B cell (primary cell): ENCODE results near the gene PLEKHA7. TPM values are rescaled to one million over a fixed set of nuclear protein-coding genes. Genes with fewer than 3 reads are reported as not detected.

Experiments used
- ATAC-seq: fragments of 200-7000 bp; cut with Tn5 transposase; one replicate; pipeline ENCODE4 v1.10.0; 2021; ENCODE audit warnings: low read depth, mild to moderate bottlenecking, moderate number of reproducible peaks, moderate library complexity
- CTCF ChIA-PET: fragments of 350-600 bp; sonication (Branson Sonifier 250); formaldehyde crosslinking; loops from one replicate; lab custom pipeline; 2021; ENCODE audit warnings: antibody characterized with exemption, inconsistent platforms; lab: Charles Lee
- POLR2A ChIA-PET: fragments of 350-600 bp; sonication (Branson Sonifier 250); formaldehyde crosslinking; loops from one replicate; lab custom pipeline; 2021; ENCODE audit warnings: antibody characterized with exemption; lab: Charles Lee
- DNase-seq: peaks from one replicate; pipeline ENCODE4 v3.0.0; 2013
- H2AFZ ChIP-seq: 2 replicates; pipeline ENCODE4 v1.6.1; 2012; ENCODE audit warnings: mild to moderate bottlenecking, low read depth, low read length; ENCODE audit not compliant: insufficient read depth, poor library complexity, severe bottlenecking
- H3K27ac ChIP-seq, 2 donors: 1 replicate in 1 of 2; 2 replicates in 1 of 2; pipeline ENCODE4 v1.5.1; 2012 to 2013; ENCODE audit warnings: low read length in 2 of 2, mild to moderate bottlenecking in 2 of 2, moderate library complexity in 1 of 2
- H3K27me3 ChIP-seq, 4 experiments: fragments of 200-600 bp in 1 of 4; sonication (generic) in 1 of 4; replicated peaks in 1 of 4; 1 replicate in 2 of 4; 2 replicates in 2 of 4; pipeline versions ENCODE4 v1.6.1 to v1.7.0; 2013 to 2016; ENCODE audit warnings: low read length in 3 of 4, mild to moderate bottlenecking in 2 of 4, mixed read lengths in 1 of 4, moderate library complexity in 1 of 4; ENCODE audit not compliant: insufficient read depth in 4 of 4, control insufficient read depth in 3 of 4; ENCODE audit errors: control extremely low read depth in 1 of 4
- H3K36me3 ChIP-seq, 2 experiments: replicated peaks in 1 of 2; 1 replicate in 1 of 2; 2 replicates in 1 of 2; pipeline versions ENCODE4 v1.6.1 to v1.7.1; 2013; ENCODE audit warnings: low read length in 1 of 2; ENCODE audit not compliant: insufficient read depth in 2 of 2, control insufficient read depth in 1 of 2; ENCODE audit errors: control extremely low read depth in 1 of 2, extremely low read depth in 1 of 2
- H3K4me1 ChIP-seq, 2 donors: fragments of 200-600 bp in 1 of 2; sonication (generic) in 1 of 2; 1 replicate in 1 of 2; 2 replicates in 1 of 2; pipeline versions ENCODE4 v1.5.1 to v1.6.1; 2013 to 2017; ENCODE audit warnings: low read length in 2 of 2; ENCODE audit not compliant: control insufficient read depth in 2 of 2, insufficient read depth in 2 of 2
- H3K4me2 ChIP-seq: replicated peaks from 2 replicates; pipeline ENCODE3; 2012; ENCODE audit warnings: mild to moderate bottlenecking, low read depth, low read length; ENCODE audit not compliant: poor library complexity, severe bottlenecking
- H3K4me3 ChIP-seq, 5 experiments: fragments of 200-600 bp in 1 of 5; sonication (generic) in 1 of 5; 1 replicate in 3 of 5; 2 replicates in 2 of 5; pipeline versions ENCODE4 v1.5.1 to v1.7.0; 2011 to 2016; ENCODE audit warnings: low read length in 4 of 5, mild to moderate bottlenecking in 4 of 5, low read depth in 2 of 5, control low read depth in 1 of 5, moderate library complexity in 1 of 5; ENCODE audit not compliant: insufficient read depth in 1 of 5; ENCODE audit errors: control extremely low read depth in 1 of 5, extremely low read depth in 1 of 5
- H3K79me2 ChIP-seq: fragments of 200-600 bp; sonication (generic); one replicate; pipeline ENCODE4 v1.6.0; 2016; ENCODE audit warnings: low read length; ENCODE audit not compliant: control insufficient read depth, insufficient read depth
- H3K9ac ChIP-seq: fragments of 200-600 bp; sonication (generic); 2 replicates; pipeline ENCODE4 v1.6.1; 2017; ENCODE audit warnings: mild to moderate bottlenecking, low read length, moderate library complexity
- H3K9me3 ChIP-seq, 3 donors: one replicate each; pipeline versions ENCODE4 v1.6.1 to v1.7.1; 2013; ENCODE audit warnings: low read length in 2 of 3; ENCODE audit not compliant: control insufficient read depth in 2 of 3, insufficient read depth in 1 of 3; ENCODE audit errors: control extremely low read depth in 1 of 3
- H4K20me1 ChIP-seq: 2 replicates; pipeline ENCODE4 v1.6.0; 2012; ENCODE audit warnings: mild to moderate bottlenecking, low read length; ENCODE audit not compliant: insufficient read depth, control insufficient read depth, poor library complexity, severe bottlenecking
- H3K27ac Mint-ChIP-seq: one replicate; pipeline ENCODE4 v1.8.0; 2021; ENCODE audit warnings: mixed read lengths
- H3K27me3 Mint-ChIP-seq: one replicate; pipeline ENCODE4 v1.8.0; 2021; ENCODE audit warnings: mixed read lengths
- H3K4me1 Mint-ChIP-seq: one replicate; pipeline ENCODE4 v1.8.0; 2021; ENCODE audit warnings: mixed read lengths
- H3K4me3 Mint-ChIP-seq: one replicate; pipeline ENCODE4 v1.8.0; 2021; ENCODE audit warnings: mixed read lengths
- H3K9me3 Mint-ChIP-seq: one replicate; pipeline ENCODE4 v1.8.0; 2022; ENCODE audit warnings: mixed read lengths; ENCODE audit not compliant: insufficient read depth
- CTCF ChIP-seq: fragments of 200-600 bp; IDR thresholded peaks from one replicate; pipeline ENCODE4 v1.8.0; 2022; ENCODE audit warnings: antibody characterized with exemption, mild to moderate bottlenecking
- EZH2 ChIP-seq: IDR thresholded peaks from 2 replicates; pipeline ENCODE4 v1.6.1; 2012; ENCODE audit warnings: borderline replicate concordance, low read depth, mild to moderate bottlenecking, moderate library complexity, low read length; ENCODE audit not compliant: insufficient read depth, poor library complexity, severe bottlenecking
- WGBS: methylation state at CpG from one replicate; pipeline ENCODE4 v1.1.5; 2013; ENCODE audit warnings: missing lambda C conversion rate; ENCODE audit not compliant: insufficient coverage; 5-methylcytosine and 5-hydroxymethylcytosine counted together
- intact Hi-C: fragments of 100-400 bp; cut with micrococcal nuclease; formaldehyde crosslinking; loops from one replicate; pipeline ENCODE4 v1.10.0; 2022
- polyA plus RNA-seq: library from polyadenylated mRNA; depleted of rRNA; stranded (reverse); fragments of >200 nt; gene quantifications from 2 replicates; pipeline ENCODE4 v1.2.3, GENCODE V29; 2012
- total RNA-seq, 2 donors: library from RNA; stranded (reverse); fragments of 120-200 nt in 1 of 2; gene quantifications; 1 replicate in 1 of 2; 2 replicates in 1 of 2; pipeline versions ENCODE4 v1.2.3 to v1.2.4, GENCODE V29; 2013 to 2022

Gene PLEKHA7
- total and polyA plus RNA-seq, 2 donors (not counting 1 experiment from before 2014, with no cell fraction given): 1.7 to 8.2 TPM

GRCh38 chr11:17024924-17025323 is 10.7 kb upstream of the PLEKHA7 start:
- no CpG with 5 or more reads among the region's 2 CpGs for WGBS

GRCh38 chr11:17021511-17021910 is 7.3 kb upstream of the PLEKHA7 start:
- H3K27me3 ChIP-seq: no peaks in the 10 kb centered on the region
- H3K36me3 ChIP-seq: no peaks in the 10 kb centered on the region
- ChIA-PET CTCF (no interaction called here), POLR2A (no interaction called here)
- H3K27me3 Mint-ChIP-seq: no peaks in the 10 kb centered on the region
- H3K79me2 ChIP-seq: no peaks in the 10 kb centered on the region
- no peaks in the 10 kb centered on the region for H3K9me3 Mint-ChIP-seq
- no peaks in the 10 kb centered on the region for H3K9me3 ChIP-seq
- H3K4me3 ChIP-seq: no peak overlapping the region
- H4K20me1 ChIP-seq: no peaks in the 10 kb centered on the region
- H3K4me1 ChIP-seq: no peaks in the 10 kb centered on the region
- WGBS: 100% methylated on average over 3 of the region's 8 CpGs
- H3K4me3 Mint-ChIP-seq: no peak overlapping the region
- TF ChIP-seq CTCF (no peak), EZH2 (no peak)
- H3K4me1 Mint-ChIP-seq: no peaks in the 10 kb centered on the region
- H3K9ac ChIP-seq: no peak overlapping the region
- DNase-seq (no peak), ATAC-seq (no peak)
- no peak overlapping the region for H2AFZ ChIP-seq
- intact Hi-C loops: no loop called here
- no peak overlapping the region for H3K27ac Mint-ChIP-seq
- H3K4me2 ChIP-seq: no peak overlapping the region
- H3K27ac ChIP-seq: no peak overlapping the region

More at GRCh38 chr11:17024924-17025323, 10.7 kb upstream of the PLEKHA7 start:
- Histone ChIP-seq H3K4me2 (no peak overlapping the region), H3K4me1 (no peaks in the 10 kb centered on the region), H2AFZ (no peak overlapping the region), H3K9me3 (no peaks in the 10 kb centered on the region), H4K20me1 (no peaks in the 10 kb centered on the region), H3K27me3 (no peaks in the 10 kb centered on the region), H3K79me2 (no peaks in the 10 kb centered on the region), H3K9ac (no peak overlapping the region), H3K27ac (no peak overlapping the region), H3K4me3 (no peak overlapping the region), H3K36me3 (no peaks in the 10 kb centered on the region)
- Mint-ChIP-seq H3K9me3 (no peaks in the 10 kb centered on the region), H3K27ac (no peak overlapping the region), H3K4me3 (no peak overlapping the region), H3K27me3 (no peaks in the 10 kb centered on the region), H3K4me1 (no peaks in the 10 kb centered on the region)
- intact Hi-C loops: no loop called here
- CTCF ChIA-PET: no interaction called here
- TF ChIP-seq EZH2: no peak
- TF ChIP-seq CTCF: no peak
- POLR2A ChIA-PET: no interaction called here
- ATAC-seq: no peak
- DNase-seq: no peak
